ENCODE results near the gene NDUFAF7.
A peak's percentile ranks its signal among the peaks of the same experiment; 100 is the strongest.
"Not testable (repeated sequence)": the region's sequence is repeated elsewhere in the genome, so short reads cannot be mapped to it uniquely, and the experiment has no call there.

Gene NDUFAF7

GRCh38 chr2:37191747-37192146 lies 39.7 kb upstream of the NDUFAF7 start:
- Histone ChIP-seq H3K4me2 (ENCODE audit: insufficient read depth, low read length) (no peak overlapping the region), H3K4me1 (ENCODE audit: insufficient read depth, low read length) (peaks cover 6% of the 10 kb centered on the region), H3K27me3 (ENCODE audit: insufficient read depth, low read length, poor library complexity) (peaks cover 4% of the 10 kb centered on the region), H2AFZ (ENCODE audit: low read depth, low read length) (no peak overlapping the region), H3K9me3 (ENCODE audit: insufficient read depth, low read length, severe bottlenecking) (no peaks in the 10 kb centered on the region), H3K27ac (ENCODE audit: low read length) (no peak overlapping the region), H3K9ac (ENCODE audit: low read depth, low read length) (no peak overlapping the region), H4K20me1 (ENCODE audit: insufficient read depth, low read length) (no peaks in the 10 kb centered on the region), H3K4me3 (ENCODE audit: low read depth in 1 of 2, low read length in 2 of 2) (no peak overlapping the region), H3K36me3 (ENCODE audit: insufficient read depth, low read length) (no peaks in the 10 kb centered on the region; the same call in 1 of the 2 replicates), H3K79me2 (ENCODE audit: insufficient read depth, low read length) (peaks cover 7% of the 10 kb centered on the region)
- DNase-seq, result no peak
- ATAC-seq (ENCODE audit: insufficient read depth, low read depth), result no peak
- no peak for TF ChIP-seq EZH2 (IDR thresholded peaks at IDR 0.05; ENCODE audit: borderline replicate concordance, low read depth, low read length, severe bottlenecking)
- TF ChIP-seq CTCF (IDR thresholded peaks at IDR 0.05; ENCODE audit: borderline replicate concordance, extremely low read depth, low read length, poor library complexity, severe bottlenecking), result no peak

GRCh38 chr2:37192551-37192950 lies 38.9 kb upstream of the NDUFAF7 start:
- ATAC-seq (ENCODE audit: insufficient read depth, low read depth), result no peak
- TF ChIP-seq CTCF (IDR thresholded peaks at IDR 0.05; ENCODE audit: borderline replicate concordance, extremely low read depth, low read length, poor library complexity, severe bottlenecking), result no peak
- TF ChIP-seq EZH2 (IDR thresholded peaks at IDR 0.05; ENCODE audit: borderline replicate concordance, low read depth, low read length, severe bottlenecking), result no peak
- no peak overlapping the region for H3K27ac ChIP-seq (ENCODE audit: low read length)
- peaks cover 14% of the 10 kb centered on the region for H3K4me1 ChIP-seq (ENCODE audit: insufficient read depth, low read length)
- no peak overlapping the region for H2AFZ ChIP-seq (ENCODE audit: low read depth, low read length)
- no peak overlapping the region for H3K4me2 ChIP-seq (ENCODE audit: insufficient read depth, low read length)
- no peak overlapping the region for H3K9ac ChIP-seq (ENCODE audit: low read depth, low read length)
- no peak overlapping the region for H3K4me3 ChIP-seq (ENCODE audit: low read depth in 1 of 2, low read length in 2 of 2)
- H3K27me3 ChIP-seq (ENCODE audit: insufficient read depth, low read length, poor library complexity), result peaks cover 4% of the 10 kb centered on the region
- peaks cover 15% of the 10 kb centered on the region for H3K79me2 ChIP-seq (ENCODE audit: insufficient read depth, low read length)
- no peaks in the 10 kb centered on the region; the same call in 1 of the 2 replicates for H3K36me3 ChIP-seq (ENCODE audit: insufficient read depth, low read length)
- H4K20me1 ChIP-seq (ENCODE audit: insufficient read depth, low read length), result no peaks in the 10 kb centered on the region
- no peaks in the 10 kb centered on the region for H3K9me3 ChIP-seq (ENCODE audit: insufficient read depth, low read length, severe bottlenecking)
- no peak for DNase-seq

GRCh38 chr2:37195862-37196319 lies 35.6 kb upstream of the NDUFAF7 start:
- ATAC-seq (ENCODE audit: insufficient read depth, low read depth); H3K9me3 ChIP-seq (ENCODE audit: insufficient read depth, low read length, severe bottlenecking); DNase-seq; H4K20me1 ChIP-seq (ENCODE audit: insufficient read depth, low read length); H3K27me3 ChIP-seq (ENCODE audit: insufficient read depth, low read length, poor library complexity): not testable (repeated sequence)
- Histone ChIP-seq H3K9ac (ENCODE audit: low read depth, low read length) (peak overlapping the region; percentile 87), H3K27ac (ENCODE audit: low read length) (peak overlapping the region; percentile 86), H3K4me1 (ENCODE audit: insufficient read depth, low read length) (peaks cover 26% of the 10 kb centered on the region), H3K36me3 (ENCODE audit: insufficient read depth, low read length) (peaks cover 16% of the 10 kb centered on the region), H3K4me2 (ENCODE audit: insufficient read depth, low read length) (peak overlapping the region; percentile 96), H3K4me3 (ENCODE audit: low read depth in 1 of 2, low read length in 2 of 2) (peak overlapping the region; percentile 72 to 94), H2AFZ (ENCODE audit: low read depth, low read length) (peak overlapping the region; percentile 69), H3K79me2 (ENCODE audit: insufficient read depth, low read length) (peaks cover 48% of the 10 kb centered on the region)

GRCh38 chr2:37196320-37197195 lies 34.9 kb upstream of the NDUFAF7 start, which contains the start of gene CEBPZOS:
Gene CEBPZOS, plus strand, starts transcription at chr2:37196496. Its CDS starts 3,209 bp downstream, at chr2:37199705.
- Histone ChIP-seq H3K9me3 (ENCODE audit: insufficient read depth, low read length, severe bottlenecking) (no peaks in the 10 kb centered on the region), H3K4me2 (ENCODE audit: insufficient read depth, low read length) (peak within 1 kb of the TSS; percentile 96), H3K79me2 (ENCODE audit: insufficient read depth, low read length) (peaks cover 51% of the 10 kb centered on the region), H3K36me3 (ENCODE audit: insufficient read depth, low read length) (peaks cover 22% of the 10 kb centered on the region), H4K20me1 (ENCODE audit: insufficient read depth, low read length) (peaks cover 2% of the 10 kb centered on the region; the same call in 1 of the 2 replicates), H3K4me1 (ENCODE audit: insufficient read depth, low read length) (peaks cover 26% of the 10 kb centered on the region), H3K27me3 (ENCODE audit: insufficient read depth, low read length, poor library complexity) (no peaks in the 10 kb centered on the region), H3K4me3 (ENCODE audit: low read depth in 1 of 2, low read length in 2 of 2) (peak within 1 kb of the TSS; percentile 72 to 94), H3K9ac (ENCODE audit: low read depth, low read length) (peak within 1 kb of the TSS; percentile 87), H2AFZ (ENCODE audit: low read depth, low read length) (peak within 1 kb of the TSS; percentile 69), H3K27ac (ENCODE audit: low read length) (peak within 1 kb of the TSS; percentile 86)
- DNase-seq (peak; percentile 85), ATAC-seq (ENCODE audit: insufficient read depth, low read depth) (peak; percentile 80)
- TF ChIP-seq CTCF (IDR thresholded peaks at IDR 0.05; ENCODE audit: borderline replicate concordance, extremely low read depth, low read length, poor library complexity, severe bottlenecking) (no peak), EZH2 (IDR thresholded peaks at IDR 0.05; ENCODE audit: borderline replicate concordance, low read depth, low read length, severe bottlenecking) (no peak)
